PC-3 (cell line): Measurements from ENCODE around the gene PAPPA. TPM values are rescaled to one million over a fixed set of nuclear protein-coding genes. Genes with fewer than 3 reads are reported as not detected.

Source experiments
- ATAC-seq: fragments of 200-7000 bp; cut with Tn5 transposase; 2 replicates; pipeline ENCODE4 v1.9.1; 2020; ENCODE audit warnings: mild to moderate bottlenecking, moderate library complexity
- BruUV-seq: library from RNA; stranded (reverse); fragments of 400-500 nt; replicated peaks from 2 replicates; lab custom pipeline; 2021; lab: Mats Ljungman, UMichigan
- CTCF ChIA-PET: fragments of 300-600 bp; sonication (Branson Sonifier 250); formaldehyde crosslinking; loops from one replicate; lab custom pipeline; 2022; ENCODE audit warnings: antibody characterized with exemption; lab: Charles Lee
- POLR2A ChIA-PET: fragments of 300-600 bp; sonication (Branson Sonifier 250); formaldehyde crosslinking; loops from one replicate; lab custom pipeline; 2022; ENCODE audit warnings: antibody characterized with exemption; ENCODE audit not compliant: unreplicated experiment; lab: Charles Lee
- DNase-seq: peaks from one replicate; pipeline ENCODE4 v3.0.0-alpha.2; 2015
- H2AFZ ChIP-seq: fragments of 300-600 bp; sonication (generic); 2 replicates; pipeline ENCODE4 v1.6.0; 2016; ENCODE audit warnings: antibody characterized with exemption, low read length
- H3F3A ChIP-seq: fragments of 300-600 bp; sonication (generic); one replicate; pipeline ENCODE4 v1.6.0; 2017; ENCODE audit warnings: antibody characterized with exemption, low read length, control low read depth, mild to moderate bottlenecking; ENCODE audit not compliant: unreplicated experiment
- H3K27ac ChIP-seq: fragments of 300-600 bp; sonication (generic); 2 replicates; pipeline ENCODE4 v1.5.1; 2016; ENCODE audit warnings: mild to moderate bottlenecking, low read length
- H3K27me3 ChIP-seq: fragments of 300-600 bp; sonication (generic); 2 replicates; pipeline ENCODE4 v1.6.1; 2016; ENCODE audit warnings: low read length, mixed read lengths
- H3K36me3 ChIP-seq: fragments of 300-600 bp; sonication (generic); 2 replicates; pipeline ENCODE4 v1.6.1; 2016; ENCODE audit warnings: low read depth, mixed run types, low read length, mixed read lengths
- H3K4me1 ChIP-seq: fragments of 300-600 bp; sonication (generic); 2 replicates; pipeline ENCODE4 v1.5.1; 2016; ENCODE audit warnings: low read length; ENCODE audit not compliant: insufficient read depth
- H3K4me2 ChIP-seq: fragments of 300-600 bp; sonication (generic); 2 replicates; pipeline ENCODE4 v1.6.0; 2016; ENCODE audit warnings: low read length
- H3K4me3 ChIP-seq: fragments of 300-600 bp; sonication (generic); 2 replicates; pipeline ENCODE4 v1.5.1; 2016; ENCODE audit warnings: mild to moderate bottlenecking, low read length, mixed read lengths
- H3K79me2 ChIP-seq: fragments of 300-600 bp; sonication (generic); 2 replicates; pipeline ENCODE4 v1.6.1; 2017; ENCODE audit warnings: low read length, mixed read lengths
- H3K9ac ChIP-seq: fragments of 300-600 bp; sonication (generic); 2 replicates; pipeline ENCODE4 v1.6.0; 2016; ENCODE audit warnings: mild to moderate bottlenecking, low read length
- H3K9me2 ChIP-seq: fragments of 300-600 bp; sonication (generic); replicated peaks from 2 replicates; pipeline ENCODE4 v1.6.1; 2016; ENCODE audit warnings: mixed run types, low read length, mixed read lengths
- H3K9me3 ChIP-seq: fragments of 300-600 bp; sonication (generic); 2 replicates; pipeline ENCODE4 v1.6.1; 2016; ENCODE audit warnings: low read length, mixed read lengths
- H4K20me1 ChIP-seq: fragments of 300-600 bp; sonication (generic); 2 replicates; pipeline ENCODE4 v1.6.1; 2016; ENCODE audit warnings: low read length, mixed read lengths
- CTCF ChIP-seq: fragments of 300-600 bp; sonication (generic); conservative IDR thresholded peaks from 2 replicates; pipeline ENCODE4 v1.5.1; 2017; ENCODE audit warnings: antibody characterized with exemption, low read depth, mild to moderate bottlenecking, low read length
- EZH2 ChIP-seq: fragments of 300-600 bp; sonication (generic); IDR thresholded peaks from one replicate; pipeline ENCODE4 v1.6.1; 2017; ENCODE audit warnings: antibody characterized with exemption, mild to moderate bottlenecking, low read length; ENCODE audit not compliant: unreplicated experiment
- EZH2phosphoT487 ChIP-seq: fragments of 300-600 bp; sonication (generic); IDR thresholded peaks from 2 replicates; pipeline ENCODE4 v1.6.1; 2018; ENCODE audit warnings: mild to moderate bottlenecking, antibody characterized with exemption, low read length, borderline replicate concordance
- intact Hi-C: fragments of 100-400 bp; cut with micrococcal nuclease; formaldehyde crosslinking; loops from 2 replicates; pipeline ENCODE4 v1.9.0; 2023
- total RNA-seq: library from RNA; depleted of rRNA; stranded (reverse); fragments of >200 nt; gene quantifications from 2 replicates; pipeline ENCODE4 v1.2.3, GENCODE V29; 2014

PAPPA gene
- total RNA-seq, 1 experiment from 2014 or later = not detected

GRCh38 chr9:116366241-116366640, 212.7 kb downstream of the PAPPA start:
- H4K20me1 ChIP-seq = no peaks in the 10 kb centered on the region
- BruUV-seq = no TSS peak
- no peak overlapping the region for H2AFZ ChIP-seq
- TF ChIP-seq EZH2phosphoT487 = no peak
- no peak for TF ChIP-seq CTCF
- no peak for TF ChIP-seq EZH2
- ATAC-seq = no peak
- H3K4me3 ChIP-seq = no peak overlapping the region
- no peak for DNase-seq
- POLR2A ChIA-PET = no interaction called here
- H3F3A ChIP-seq = no peaks in the 10 kb centered on the region
- no peaks in the 10 kb centered on the region for H3K79me2 ChIP-seq
- no peak overlapping the region for H3K9ac ChIP-seq
- peaks cover 2% of the 10 kb centered on the region; the same call in 1 of the 2 replicates for H3K4me1 ChIP-seq
- H3K27me3 ChIP-seq = peaks cover 5% of the 10 kb centered on the region
- CTCF ChIA-PET = no interaction called here
- intact Hi-C loops = no loop called here
- no peak overlapping the region for H3K27ac ChIP-seq
- H3K9me2 ChIP-seq = no peaks in the 10 kb centered on the region
- no peaks in the 10 kb centered on the region for H3K36me3 ChIP-seq
- no peaks in the 10 kb centered on the region for H3K9me3 ChIP-seq
- H3K4me2 ChIP-seq = no peak overlapping the region

GRCh38 chr9:116368680-116369079, 215.1 kb downstream of the PAPPA start:
- Histone ChIP-seq H2AFZ (no peak overlapping the region), H3K27me3 (no peaks in the 10 kb centered on the region), H3F3A (no peaks in the 10 kb centered on the region), H3K79me2 (no peaks in the 10 kb centered on the region), H4K20me1 (no peaks in the 10 kb centered on the region), H3K9me3 (no peaks in the 10 kb centered on the region), H3K4me2 (no peak overlapping the region), H3K9ac (no peak overlapping the region), H3K9me2 (no peaks in the 10 kb centered on the region), H3K27ac (no peak overlapping the region), H3K36me3 (no peaks in the 10 kb centered on the region), H3K4me1 (peaks cover 2% of the 10 kb centered on the region; the same call in 1 of the 2 replicates), H3K4me3 (no peak overlapping the region)
- ChIA-PET CTCF (no interaction called here), POLR2A (no interaction called here)
- no TSS peak for BruUV-seq
- no peak for ATAC-seq
- intact Hi-C loops = no loop called here
- no peak for DNase-seq
- no peak for TF ChIP-seq CTCF
- TF ChIP-seq EZH2 = no peak
- TF ChIP-seq EZH2phosphoT487 = no peak

GRCh38 chr9:116369706-116370105, 216.1 kb downstream of the PAPPA start:
- Histone ChIP-seq H3K4me3 (no peak overlapping the region), H3F3A (no peaks in the 10 kb centered on the region), H3K36me3 (no peaks in the 10 kb centered on the region), H3K27ac (no peak overlapping the region), H4K20me1 (no peaks in the 10 kb centered on the region), H3K27me3 (no peaks in the 10 kb centered on the region), H3K9me3 (no peaks in the 10 kb centered on the region), H3K4me1 (peaks cover 2% of the 10 kb centered on the region; the same call in 1 of the 2 replicates), H2AFZ (no peak overlapping the region), H3K4me2 (no peak overlapping the region), H3K9ac (no peak overlapping the region), H3K9me2 (no peaks in the 10 kb centered on the region), H3K79me2 (no peaks in the 10 kb centered on the region)
- DNase-seq (no peak), ATAC-seq (no peak)
- ChIA-PET POLR2A (no interaction called here), CTCF (no interaction called here)
- intact Hi-C loops = no loop called here
- TF ChIP-seq EZH2 (no peak), EZH2phosphoT487 (no peak), CTCF (no peak)
- no TSS peak for BruUV-seq
